PC-9 (cell line): ENCODE data around the gene THOC7. TPM values are rescaled to one million over a fixed set of nuclear protein-coding genes. Genes with fewer than 3 reads are reported as not detected.

Source experiments
- BruUV-seq: library from RNA; stranded (reverse); fragments of 400-500 nt; replicated peaks from 2 replicates; lab custom pipeline; 2021; lab: Mats Ljungman, UMichigan
- CTCF ChIA-PET: fragments of 300-600 bp; sonication (Branson Sonifier 250); formaldehyde crosslinking; loops from one replicate; lab custom pipeline; 2022; ENCODE audit warnings: antibody characterized with exemption; lab: Charles Lee
- POLR2A ChIA-PET: fragments of 300-600 bp; sonication (Branson Sonifier 250); formaldehyde crosslinking; loops from one replicate; lab custom pipeline; 2022; ENCODE audit warnings: antibody characterized with exemption; ENCODE audit not compliant: unreplicated experiment; lab: Charles Lee
- DNase-seq, 2 experiments: peaks; one replicate each; pipeline versions ENCODE4 v3.0.0 to v3.0.0-alpha.2; 2015 to 2022; ENCODE audit warnings: mixed read lengths in 1 of 2
- H2AFZ ChIP-seq: fragments of 200-600 bp; sonication (generic); 2 replicates; pipeline ENCODE4 v1.8.1; 2017; ENCODE audit warnings: antibody characterized with exemption
- H3F3A ChIP-seq: fragments of 200-600 bp; sonication (generic); 2 replicates; pipeline ENCODE4 v1.8.1; 2017; ENCODE audit warnings: antibody characterized with exemption, mild to moderate bottlenecking, low read depth; ENCODE audit not compliant: insufficient read depth
- H3K27ac ChIP-seq: fragments of 200-600 bp; sonication (generic); 2 replicates; pipeline ENCODE4 v1.6.1; 2016; ENCODE audit warnings: mixed run types
- H3K27me3 ChIP-seq: fragments of 200-600 bp; sonication (generic); 2 replicates; pipeline ENCODE4 v1.6.1; 2016; ENCODE audit warnings: low read depth, mixed run types; ENCODE audit not compliant: insufficient read depth
- H3K36me3 ChIP-seq: fragments of 200-600 bp; sonication (generic); 2 replicates; pipeline ENCODE4 v1.6.1; 2016; ENCODE audit warnings: low read depth, mixed run types
- H3K4me1 ChIP-seq: fragments of 200-600 bp; sonication (generic); replicated peaks from 2 replicates; pipeline ENCODE4 v1.6.1; 2016; ENCODE audit warnings: mixed run types; ENCODE audit not compliant: insufficient read depth
- H3K4me2 ChIP-seq: fragments of 200-600 bp; sonication (generic); 2 replicates; pipeline ENCODE4 v1.6.1; 2017; ENCODE audit warnings: mixed run types
- H3K4me3 ChIP-seq: fragments of 200-600 bp; sonication (generic); 2 replicates; pipeline ENCODE4 v1.6.1; 2016; ENCODE audit warnings: mixed run types
- H3K79me2 ChIP-seq: fragments of 200-600 bp; sonication (generic); 2 replicates; pipeline ENCODE4 v1.6.1; 2017; ENCODE audit warnings: low read depth, mixed run types
- H3K9me2 ChIP-seq: fragments of 200-600 bp; sonication (generic); 2 replicates; pipeline ENCODE4 v1.8.1; 2017; ENCODE audit warnings: mild to moderate bottlenecking; ENCODE audit not compliant: insufficient read depth
- H3K9me3 ChIP-seq: fragments of 200-600 bp; sonication (generic); 2 replicates; pipeline ENCODE4 v1.8.1; 2016; ENCODE audit warnings: low read depth; ENCODE audit not compliant: insufficient read depth
- H4K20me1 ChIP-seq: fragments of 200-600 bp; sonication (generic); 2 replicates; pipeline ENCODE4 v1.8.1; 2017; ENCODE audit not compliant: insufficient read depth
- CTCF ChIP-seq: fragments of 200-600 bp; sonication (generic); conservative IDR thresholded peaks from 2 replicates; pipeline ENCODE4 v1.6.1; 2017; ENCODE audit warnings: mixed run types, antibody characterized with exemption, mild to moderate bottlenecking, moderate library complexity
- EZH2 ChIP-seq: fragments of 200-600 bp; sonication (generic); IDR thresholded peaks from 2 replicates; pipeline ENCODE4 v1.8.0; 2017; ENCODE audit warnings: antibody characterized with exemption, low read depth
- intact Hi-C: fragments of 100-400 bp; cut with micrococcal nuclease; formaldehyde crosslinking; loops from one replicate; pipeline ENCODE4 v1.10.0; 2022; ENCODE audit not compliant: unreplicated experiment
- total RNA-seq: library from RNA; stranded (reverse); gene quantifications from 2 replicates; pipeline ENCODE4 v1.2.3, GENCODE V29; 2021

THOC7 gene
- total RNA-seq, 1 experiment from 2014 or later: 94.3 TPM

- H3K36me3 ChIP-seq: no peaks in the 10 kb centered on the region
- peaks cover 10% of the 10 kb centered on the region for H3F3A ChIP-seq
- H3K9me2 ChIP-seq: no peaks in the 10 kb centered on the region
- no peaks in the 10 kb centered on the region for H3K27me3 ChIP-seq
- H3K4me3 ChIP-seq: no peak overlapping the region
- no TSS peak for BruUV-seq
- TF ChIP-seq EZH2: no peak
- no peak for TF ChIP-seq CTCF
- H2AFZ ChIP-seq: no peak overlapping the region
- peaks cover 31% of the 10 kb centered on the region for H3K4me1 ChIP-seq
- intact Hi-C loops: no loop called here
- H3K9me3 ChIP-seq: no peaks in the 10 kb centered on the region
- H3K4me2 ChIP-seq: no peak overlapping the region
- POLR2A ChIA-PET: no interaction called here
- CTCF ChIA-PET: no interaction called here
- peaks cover 75% of the 10 kb centered on the region for H3K79me2 ChIP-seq
- H4K20me1 ChIP-seq: no peaks in the 10 kb centered on the region
- DNase-seq: no peak
- H3K27ac ChIP-seq: no peak overlapping the region
These were observed 3.6 kb upstream of the THOC7 start for GRCh38 chr3:63867225-63867624.

- no peak for DNase-seq
- intact Hi-C loops: no loop called here
- Histone ChIP-seq H3K27ac (0 out of 2 replicates have a peak overlapping the region, but pooled peaks have one; percentile 13), H4K20me1 (no peaks in the 10 kb centered on the region), H3K9me2 (no peaks in the 10 kb centered on the region), H3K4me1 (peaks cover 13% of the 10 kb centered on the region), H3K4me3 (peak overlapping the region; percentile 77), H3K9me3 (no peaks in the 10 kb centered on the region), H3K79me2 (peaks cover 82% of the 10 kb centered on the region), H3K4me2 (peak overlapping the region; percentile 89), H3K27me3 (no peaks in the 10 kb centered on the region), H3F3A (no peaks in the 10 kb centered on the region), H3K36me3 (no peaks in the 10 kb centered on the region), H2AFZ (peak overlapping the region; percentile 84)
- TSS peak; percentile 49 for BruUV-seq
- ChIA-PET CTCF (no interaction called here), POLR2A (no interaction called here)
- TF ChIP-seq EZH2 (no peak), CTCF (no peak)
These were observed 1.3 kb upstream of the THOC7 start for GRCh38 chr3:63864965-63865327.

- Histone ChIP-seq H2AFZ (peak overlapping the region; percentile 84), H3K27ac (0 out of 2 replicates have a peak overlapping the region, but pooled peaks have one; percentile 13), H3K4me1 (peaks cover 13% of the 10 kb centered on the region), H4K20me1 (no peaks in the 10 kb centered on the region), H3K9me2 (no peaks in the 10 kb centered on the region), H3K4me2 (peak overlapping the region; percentile 89), H3K79me2 (peaks cover 81% of the 10 kb centered on the region), H3K4me3 (peak overlapping the region; percentile 77), H3K9me3 (no peaks in the 10 kb centered on the region), H3K36me3 (no peaks in the 10 kb centered on the region), H3K27me3 (no peaks in the 10 kb centered on the region), H3F3A (no peaks in the 10 kb centered on the region)
- CTCF ChIA-PET: no interaction called here
- TF ChIP-seq EZH2: no peak
- no peak for TF ChIP-seq CTCF
- POLR2A ChIA-PET: no interaction called here
- BruUV-seq: no TSS peak
- DNase-seq: peak in 1 of 2 experiments; percentile 43
- intact Hi-C loops: no loop called here
These were observed 681 bp upstream of the THOC7 start for GRCh38 chr3:63864008-63864964.
